Mucosa of descending colon (tissue), 3 donors: Measurements from ENCODE around the gene PIK3AP1. TPM values are rescaled to one million over a fixed set of nuclear protein-coding genes. Genes with fewer than 3 reads are reported as not detected.
A peak's percentile ranks its signal among the peaks of the same experiment; 100 is the strongest.

Experiments
- ATAC-seq: fragments of 200-7000 bp; cut with Tn5 transposase; one replicate; pipeline ENCODE4 v1.9.1; 2020; ENCODE audit warnings: mild to moderate bottlenecking, moderate library complexity
- DNase-seq, 3 donors: peaks; one replicate each; pipeline ENCODE4 v3.0.0-alpha.2; 2020
- H3K36me3 ChIP-seq: fragments of 200-600 bp; one replicate; pipeline ENCODE4 v1.8.0; 2021; ENCODE audit warnings: low read depth, mild to moderate bottlenecking
- H3K4me1 ChIP-seq: fragments of 200-600 bp; one replicate; pipeline ENCODE4 v1.8.0; 2021; ENCODE audit warnings: low read depth, mild to moderate bottlenecking
- H3K4me3 ChIP-seq: fragments of 200-600 bp; one replicate; pipeline ENCODE4 v1.8.0; 2021; ENCODE audit warnings: mild to moderate bottlenecking
- H3K9me3 ChIP-seq: fragments of 200-600 bp; one replicate; pipeline ENCODE4 v1.8.0; 2021; ENCODE audit warnings: mild to moderate bottlenecking
- intact Hi-C, 2 donors: fragments of 100-400 bp; cut with DNase I in 1 of 2; cut with micrococcal nuclease in 1 of 2; formaldehyde crosslinking; loops; one replicate each; pipeline versions ENCODE4 v1.11.0 to v1.11.1; 2022; cut with DNase I, micrococcal nuclease
- total RNA-seq, 3 donors: library from RNA; stranded (reverse); fragmentation: NEBNext Ultra II Directional in 2 of 3; extraction: Animal tissue kit (Norgen Biotek cat#: 25700) in 2 of 3; gene quantifications; one replicate each; pipeline versions ENCODE4 v1.2.1 to v1.2.4, GENCODE V29; 2021 to 2023
- TF ChIP-seq, protein P1 (sequence below): fragments of 200-600 bp; IDR thresholded peaks from one replicate; pipeline ENCODE4 v1.8.0; 2022; ENCODE audit warnings: antibody characterized with exemption, mild to moderate bottlenecking
- donor health status: DM: no; HTN: no; CAD: no; lungs with moderate emphysema.
- donor health status: DM: no; HTN: no; CAD: no.
- donor health status: DM: no; HTN: yes; CAD: no.

Gene PIK3AP1
- total RNA-seq, 3 donors from 2014 or later = 10.4 to 19.8 (median 13.2) TPM

DNA sequence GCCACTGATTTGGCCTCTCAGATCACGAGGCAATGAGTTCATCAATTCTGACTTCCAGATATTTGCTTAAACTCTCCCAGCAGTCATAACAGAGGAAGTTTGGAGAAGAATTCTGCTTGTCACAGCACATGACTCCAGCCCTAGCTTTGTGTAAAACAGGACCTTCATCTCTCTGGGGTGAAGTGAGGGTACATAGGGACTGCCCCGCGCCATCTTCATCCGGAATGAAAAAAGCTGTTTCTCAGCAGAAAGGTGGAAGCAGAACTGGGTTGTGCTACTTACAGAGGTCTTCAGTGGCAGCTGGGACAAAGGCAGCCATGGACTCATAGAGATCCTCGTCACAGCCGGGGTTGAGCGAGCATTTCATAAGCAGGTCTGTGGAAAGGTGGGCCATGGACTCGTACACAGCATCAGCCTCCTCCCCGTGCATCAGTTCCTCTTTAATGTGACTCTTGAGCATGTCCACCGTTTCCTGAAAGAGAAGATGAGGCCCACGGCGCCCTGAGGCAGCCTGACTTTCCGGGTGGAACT lies 75.1 kb downstream of the PIK3AP1 start:
- Histone ChIP-seq H3K4me3 (no peak overlapping the region), H3K9me3 (no peaks in the 10 kb centered on the region), H3K36me3 (no peaks in the 10 kb centered on the region), H3K4me1 (no peaks in the 10 kb centered on the region)
- ATAC-seq = peak; percentile 20
- TF ChIP-seq, protein P1, sequence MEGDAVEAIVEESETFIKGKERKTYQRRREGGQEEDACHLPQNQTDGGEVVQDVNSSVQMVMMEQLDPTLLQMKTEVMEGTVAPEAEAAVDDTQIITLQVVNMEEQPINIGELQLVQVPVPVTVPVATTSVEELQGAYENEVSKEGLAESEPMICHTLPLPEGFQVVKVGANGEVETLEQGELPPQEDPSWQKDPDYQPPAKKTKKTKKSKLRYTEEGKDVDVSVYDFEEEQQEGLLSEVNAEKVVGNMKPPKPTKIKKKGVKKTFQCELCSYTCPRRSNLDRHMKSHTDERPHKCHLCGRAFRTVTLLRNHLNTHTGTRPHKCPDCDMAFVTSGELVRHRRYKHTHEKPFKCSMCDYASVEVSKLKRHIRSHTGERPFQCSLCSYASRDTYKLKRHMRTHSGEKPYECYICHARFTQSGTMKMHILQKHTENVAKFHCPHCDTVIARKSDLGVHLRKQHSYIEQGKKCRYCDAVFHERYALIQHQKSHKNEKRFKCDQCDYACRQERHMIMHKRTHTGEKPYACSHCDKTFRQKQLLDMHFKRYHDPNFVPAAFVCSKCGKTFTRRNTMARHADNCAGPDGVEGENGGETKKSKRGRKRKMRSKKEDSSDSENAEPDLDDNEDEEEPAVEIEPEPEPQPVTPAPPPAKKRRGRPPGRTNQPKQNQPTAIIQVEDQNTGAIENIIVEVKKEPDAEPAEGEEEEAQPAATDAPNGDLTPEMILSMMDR = no peak
- intact Hi-C loops = no loop called here
- no peak for DNase-seq

DNA sequence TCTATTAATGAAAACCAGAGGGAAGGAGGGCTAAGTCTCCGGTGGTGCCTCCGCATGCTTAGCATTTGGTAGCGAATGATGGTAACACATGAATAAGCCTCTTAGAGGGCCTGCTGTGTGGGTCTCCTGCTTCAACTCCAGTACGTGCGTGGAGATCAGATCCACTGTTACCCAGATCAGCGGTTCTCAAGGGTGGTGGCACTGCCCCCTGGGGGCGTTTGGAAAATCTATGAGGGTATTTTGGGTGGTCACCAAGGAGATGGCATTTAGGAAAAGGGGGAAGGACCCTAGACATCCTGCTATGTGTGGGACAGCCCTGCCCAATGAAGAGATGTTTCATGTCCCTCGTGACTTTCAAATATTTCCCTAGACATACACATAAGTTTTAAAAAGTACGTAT lies 76.4 kb downstream of the PIK3AP1 start:
- Histone ChIP-seq H3K4me3 (no peak overlapping the region), H3K4me1 (no peaks in the 10 kb centered on the region), H3K9me3 (no peaks in the 10 kb centered on the region), H3K36me3 (no peaks in the 10 kb centered on the region)
- DNase-seq (no peak), ATAC-seq (no peak)
- TF ChIP-seq, protein P1 = no peak
- intact Hi-C loops = no loop called here

DNA sequence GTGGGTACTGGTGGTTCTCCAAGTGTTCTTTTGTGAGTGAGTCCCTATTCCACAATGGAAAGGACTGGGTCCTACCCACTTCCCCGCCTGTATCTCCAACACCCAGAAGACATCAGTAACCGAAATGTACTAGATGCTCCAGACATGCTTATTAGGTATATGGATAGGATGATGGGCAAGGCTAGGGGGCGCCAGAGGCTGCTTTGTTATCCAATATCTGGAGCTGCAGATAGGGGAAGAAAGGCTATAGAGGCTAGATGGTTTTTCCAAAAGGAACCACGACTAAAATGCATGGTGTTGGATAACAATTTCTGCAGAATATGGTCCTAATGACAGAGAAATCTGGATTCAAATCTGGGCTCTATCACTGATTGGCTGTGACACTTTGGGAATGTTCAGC lies 77.3 kb downstream of the PIK3AP1 start:
- intact Hi-C loops = no loop called here
- H3K9me3 ChIP-seq = no peaks in the 10 kb centered on the region
- no peak overlapping the region for H3K4me3 ChIP-seq
- ATAC-seq (peak; percentile 73), DNase-seq (peak; percentile 80 to 93 (median 82))
- no peaks in the 10 kb centered on the region for H3K36me3 ChIP-seq
- TF ChIP-seq, protein P1 = peak; percentile 37
- H3K4me1 ChIP-seq = no peaks in the 10 kb centered on the region

DNA sequence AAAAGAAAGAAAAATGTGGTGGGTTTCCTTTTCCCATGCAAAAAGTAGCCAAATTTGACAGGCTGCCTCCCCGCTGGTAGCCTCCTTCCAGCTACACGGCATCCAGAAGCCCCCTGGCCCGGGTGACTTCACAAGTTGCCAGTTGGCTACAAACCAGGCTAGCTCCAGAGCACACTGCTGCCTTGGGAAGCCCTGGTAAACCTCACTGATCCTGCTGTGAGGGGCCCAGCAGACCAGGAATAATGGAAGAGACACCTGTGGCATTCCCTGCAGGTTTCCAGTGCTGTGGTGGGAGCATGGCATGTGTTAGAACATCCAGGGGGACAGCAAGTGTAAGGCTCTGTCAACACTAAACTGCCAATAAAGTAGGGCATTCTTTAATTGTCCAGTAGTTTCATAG lies 77.8 kb downstream of the PIK3AP1 start:
- Histone ChIP-seq H3K4me3 (no peak overlapping the region), H3K4me1 (no peaks in the 10 kb centered on the region), H3K9me3 (no peaks in the 10 kb centered on the region), H3K36me3 (no peaks in the 10 kb centered on the region)
- no peak for DNase-seq
- ATAC-seq = no peak
- intact Hi-C loops = no loop called here
- TF ChIP-seq, protein P1 = no peak

DNA sequence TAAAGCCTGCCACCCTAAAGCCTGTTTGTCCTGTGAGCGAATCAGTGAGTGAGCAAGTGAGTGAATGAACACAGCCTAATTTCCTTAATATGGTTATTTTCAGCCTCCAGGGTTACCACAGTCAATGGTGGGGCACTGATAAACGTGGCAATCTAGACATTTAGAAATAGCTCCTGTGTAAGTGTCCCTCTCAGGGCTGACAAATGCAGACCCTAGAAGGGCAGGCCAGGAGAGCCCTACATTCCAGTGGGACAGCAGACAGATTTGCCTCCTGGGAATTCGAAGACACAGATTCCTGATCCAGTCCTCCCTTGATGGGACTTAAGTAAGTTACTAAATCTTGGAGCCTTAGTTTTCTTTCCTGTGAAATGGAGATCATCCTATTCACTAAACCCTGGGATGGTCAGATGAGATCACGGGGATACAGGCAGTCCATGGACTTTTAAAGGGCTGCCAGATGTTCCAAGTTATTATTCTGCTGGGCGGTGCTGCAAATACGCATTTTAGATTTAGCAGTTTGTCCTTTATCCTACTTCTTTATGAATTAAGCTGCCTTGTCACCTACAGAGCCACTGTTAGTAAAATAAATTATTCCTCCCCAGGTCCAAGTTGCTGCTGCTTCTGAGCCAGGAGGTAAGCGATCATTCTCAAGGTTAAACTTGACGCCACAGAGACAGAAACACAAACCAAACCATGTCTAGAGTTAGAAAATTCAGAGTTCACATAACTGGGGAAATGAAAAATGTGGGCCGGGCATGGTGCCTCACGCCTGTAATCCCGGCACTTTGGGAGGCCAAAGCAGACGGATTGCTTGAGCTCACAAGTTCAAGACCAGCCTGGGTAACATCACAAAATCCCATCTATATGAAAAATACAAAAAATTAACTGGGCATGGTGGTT lies 78.7 kb downstream of the PIK3AP1 start:
- no peak for ATAC-seq
- H3K4me3 ChIP-seq = no peak overlapping the region
- no peak for DNase-seq
- H3K9me3 ChIP-seq = no peaks in the 10 kb centered on the region
- H3K4me1 ChIP-seq = no peaks in the 10 kb centered on the region
- TF ChIP-seq, protein P1 = no peak
- intact Hi-C loops = no loop called here
- H3K36me3 ChIP-seq = no peaks in the 10 kb centered on the region
